Neural progenitor cell (in vitro differentiated cells): ENCODE data around the gene OGFOD1.
A peak's percentile ranks its signal among the peaks of the same experiment; 100 is the strongest.

Source experiments
- CTCF ChIP-seq: fragments of 200-600 bp; sonication (generic); IDR thresholded peaks from 2 replicates; pipeline ENCODE4 v1.5.1; 2017; ENCODE audit warnings: antibody characterized with exemption, mild to moderate bottlenecking
- EZH2 ChIP-seq: fragments of 200-600 bp; sonication (generic); IDR thresholded peaks from 2 replicates; pipeline ENCODE4 v1.6.1; 2017; ENCODE audit warnings: antibody characterized with exemption, mild to moderate bottlenecking, moderate library complexity

- peak; percentile 6 for TF ChIP-seq CTCF
- peak; percentile 55 for TF ChIP-seq EZH2
These were observed 68.3 kb downstream of the OGFOD1 start, which contains the start of gene BBS2 for GRCh38 chr16:56519459-56520250.
